ENCODE results near the gene FOXN3.
A peak's percentile ranks its signal among the peaks of the same experiment; 100 is the strongest.

FOXN3 gene

DNA sequence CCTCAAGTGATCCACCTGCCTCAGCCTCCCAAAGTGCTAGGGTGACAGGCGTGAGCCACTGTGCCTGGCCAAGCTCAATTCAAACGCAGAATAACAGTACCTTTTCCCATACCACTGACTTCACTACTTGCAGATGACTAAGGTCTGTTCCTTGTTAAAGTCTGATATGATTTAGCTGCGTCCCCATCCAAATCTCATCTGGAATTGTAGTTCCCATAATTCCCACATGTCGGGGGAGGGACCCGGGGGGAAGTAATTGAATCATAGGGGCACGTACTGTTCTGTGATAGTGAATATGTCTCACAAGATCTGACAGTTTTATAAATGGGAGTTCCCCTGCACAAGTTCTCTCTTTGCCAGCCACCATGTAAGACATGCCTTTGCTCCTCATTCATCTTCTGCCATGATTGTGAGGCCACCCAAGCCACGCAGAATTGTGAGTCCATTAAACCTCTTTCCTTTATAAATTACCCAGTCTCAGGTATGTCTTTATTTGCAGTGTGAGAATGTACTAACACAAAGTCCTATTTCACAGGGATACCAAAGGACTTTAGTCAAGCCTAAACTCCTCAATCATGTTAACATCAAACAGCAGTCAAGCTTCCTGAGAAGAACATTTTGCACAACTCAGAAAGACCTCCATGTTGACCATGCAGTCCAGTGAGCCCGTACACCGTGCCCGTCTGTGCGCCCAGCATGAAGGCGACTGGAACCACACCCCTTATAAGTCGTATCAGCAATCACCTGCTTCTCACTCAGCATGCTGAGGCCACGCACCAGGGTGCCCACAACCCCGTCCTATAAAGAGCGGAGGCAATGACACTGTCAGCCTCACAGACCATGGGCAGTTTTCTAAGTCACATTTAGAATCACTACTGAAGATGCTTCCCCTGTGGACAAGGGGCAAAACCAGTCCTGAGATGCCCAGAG is 36.9 kb downstream of the FOXN3 start:
- DNase-seq, result no peak

DNA sequence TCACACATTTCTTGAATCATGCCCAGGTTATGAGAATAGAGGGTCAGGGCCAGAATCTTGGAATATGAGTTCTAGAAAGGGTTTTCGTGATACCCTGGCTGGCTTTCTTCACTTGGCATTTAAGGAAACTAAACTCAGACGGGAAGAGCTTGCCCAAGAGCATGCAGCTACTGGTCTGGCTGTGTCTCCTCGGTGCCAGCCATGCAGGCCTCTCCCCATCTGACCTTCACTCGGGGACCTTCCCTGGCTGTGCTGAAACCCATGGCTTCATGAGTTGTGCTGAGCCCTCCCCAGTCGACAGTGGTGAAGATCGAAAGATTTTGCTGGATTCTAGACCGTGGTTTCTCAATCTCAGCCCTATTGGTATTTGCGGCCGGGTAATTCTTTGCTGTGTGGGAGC is 38.0 kb downstream of the FOXN3 start:
- no peak for DNase-seq

DNA sequence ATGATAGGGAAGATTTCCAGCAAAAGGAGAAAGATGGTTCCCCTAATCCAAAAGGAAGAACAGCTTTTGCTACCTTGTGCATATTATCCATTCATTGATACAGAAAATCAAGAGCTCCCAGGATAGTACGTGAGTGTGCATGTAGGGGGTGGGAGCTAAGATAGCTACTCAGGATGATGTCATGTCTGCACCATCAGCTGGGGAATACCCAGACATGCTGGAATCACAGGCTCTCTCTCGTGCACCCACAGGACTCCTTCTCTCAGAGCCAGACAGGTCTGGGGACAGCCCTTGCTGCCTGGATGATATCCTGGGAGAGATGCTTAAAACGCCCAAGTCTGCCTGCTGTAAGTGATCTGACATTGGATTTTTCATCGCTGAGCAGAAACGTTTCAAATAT is 38.9 kb downstream of the FOXN3 start:
- no peak for DNase-seq

DNA sequence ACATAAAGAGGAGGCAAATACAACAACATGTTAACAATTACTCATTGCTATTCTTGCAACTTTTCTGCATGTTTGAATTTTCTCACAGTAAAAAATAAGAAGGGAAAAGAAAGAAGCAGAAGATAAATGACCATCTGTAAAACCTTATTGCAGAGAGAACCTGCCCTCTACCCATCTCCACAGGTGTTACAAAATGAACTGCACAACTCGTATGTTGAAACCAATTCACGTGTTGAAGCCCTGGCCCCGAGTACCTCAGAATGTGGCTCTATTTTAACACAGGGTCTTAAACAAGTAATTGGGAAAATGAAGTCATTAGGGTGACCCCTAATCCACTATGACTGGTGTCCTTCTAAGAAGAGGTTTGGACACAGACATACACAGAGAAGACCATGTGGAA is 39.5 kb downstream of the FOXN3 start:
- DNase-seq, result no peak

DNA sequence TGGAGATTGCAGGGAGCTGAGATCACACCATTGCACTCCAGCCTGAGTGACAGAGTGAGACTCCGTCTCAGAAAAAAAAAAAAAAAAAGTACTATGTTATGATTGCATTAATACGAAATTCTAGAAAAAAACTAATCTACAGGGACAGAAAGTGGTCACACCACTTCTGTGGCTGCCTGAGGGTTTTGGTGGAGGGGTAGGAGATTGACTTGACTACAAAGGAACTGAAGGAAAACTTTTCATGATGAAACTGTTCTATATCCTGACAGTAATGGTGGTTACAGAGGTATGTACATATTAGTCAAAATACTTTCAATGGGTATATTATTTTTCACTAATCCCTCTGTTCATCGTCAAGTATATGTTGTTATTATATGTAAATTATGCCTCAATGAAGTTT is 42.1 kb downstream of the FOXN3 start:
- no peak for DNase-seq

DNA sequence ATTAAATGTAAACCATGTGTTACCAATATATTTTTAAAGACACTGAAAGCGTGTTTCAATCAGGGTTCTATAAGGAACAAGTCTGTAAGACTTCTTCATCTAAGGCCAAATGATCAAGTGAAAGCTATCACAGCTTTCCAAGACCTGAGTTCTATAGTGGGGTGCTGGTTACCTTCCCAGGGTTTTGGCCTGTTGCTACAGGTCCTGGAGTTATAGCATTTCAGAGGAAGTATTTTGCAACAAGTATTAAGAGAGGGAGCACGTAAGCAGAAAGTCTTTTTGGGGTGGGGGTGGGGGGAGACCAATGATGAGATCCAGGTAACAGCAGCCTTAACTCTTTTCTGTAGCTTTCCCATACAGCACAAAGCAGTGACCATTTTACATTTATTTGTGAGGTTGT is 43.8 kb downstream of the FOXN3 start:
- DNase-seq, result no peak

DNA sequence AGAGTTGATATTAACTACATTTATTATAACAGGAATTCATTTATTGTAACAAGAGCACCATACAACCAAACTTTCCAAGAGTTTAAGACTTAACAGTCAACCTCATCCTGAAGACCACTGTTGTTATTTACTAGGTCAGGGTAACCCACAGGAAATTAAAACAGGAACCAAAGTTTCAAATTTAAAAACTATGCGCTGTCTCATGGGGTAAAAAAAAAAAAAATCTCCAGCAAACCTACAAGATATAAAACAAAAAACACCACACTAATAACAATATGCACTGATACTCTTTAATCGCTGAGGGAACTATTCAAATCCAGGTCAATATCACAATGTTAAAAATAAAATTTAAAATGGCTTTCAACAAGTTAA is 44.5 kb downstream of the FOXN3 start:
- no peak for DNase-seq

DNA sequence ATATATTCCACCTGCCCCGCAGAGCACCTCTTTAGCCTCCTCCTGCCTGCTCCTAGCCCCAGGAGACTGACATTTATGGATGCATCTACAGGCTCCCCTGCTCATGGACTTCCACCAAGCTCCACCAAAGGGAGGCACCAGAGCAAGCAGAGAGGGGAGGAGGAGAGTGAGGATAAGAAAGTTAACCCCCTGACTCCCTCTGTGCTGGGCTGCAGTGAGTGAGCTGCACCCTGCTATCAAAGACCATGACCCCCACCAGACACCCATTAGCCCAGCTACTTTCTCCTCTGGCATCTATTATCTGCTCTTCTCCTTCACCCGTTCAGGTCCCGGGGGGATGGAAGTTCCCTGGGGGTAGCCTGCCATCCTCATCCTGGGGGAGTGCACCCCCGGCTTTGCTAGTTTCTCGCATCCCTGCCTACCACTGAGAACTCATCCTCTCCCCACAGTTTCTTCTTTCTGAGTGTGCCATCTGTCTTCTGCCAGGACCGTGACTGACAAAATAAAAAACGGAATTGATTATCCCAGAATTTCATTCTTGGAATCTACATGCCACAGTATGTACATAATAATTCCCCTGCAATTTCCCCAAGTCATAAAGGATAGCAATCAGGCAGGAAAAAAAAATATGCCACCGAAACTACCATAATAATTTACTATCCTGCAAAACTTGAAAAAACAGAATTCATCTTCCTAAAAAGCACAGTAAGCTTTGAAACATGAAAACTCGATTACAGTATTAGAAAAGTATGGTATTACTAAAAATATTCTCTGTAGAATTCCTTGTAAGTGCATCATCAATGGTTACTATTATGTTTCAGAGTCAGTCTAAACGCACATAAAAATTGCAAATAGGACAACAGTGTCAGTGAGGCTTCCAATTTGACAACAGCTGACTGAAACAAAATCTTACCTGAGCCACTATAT is 45.2 kb downstream of the FOXN3 start:
- DNase-seq, result no peak

DNA sequence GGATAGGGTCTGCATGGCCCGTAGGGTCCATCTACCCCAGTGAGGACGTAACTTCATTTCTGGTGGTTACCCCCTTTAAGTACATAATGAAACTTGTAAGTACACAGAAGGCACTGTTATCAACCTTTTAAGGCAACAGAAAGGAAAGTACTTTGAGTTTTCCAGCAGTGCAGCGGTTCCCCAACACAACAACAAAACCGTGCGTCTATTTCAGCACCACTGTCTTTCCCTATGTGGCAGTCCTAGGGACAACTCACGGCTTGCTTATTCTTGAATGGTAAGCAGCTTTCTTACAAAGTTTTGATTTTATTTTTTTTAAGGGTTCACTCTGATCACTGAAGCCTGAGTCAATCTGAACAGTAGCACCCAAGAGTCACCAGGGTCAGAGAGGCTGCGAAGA is 46.3 kb downstream of the FOXN3 start:
- DNase-seq, result no peak

DNA sequence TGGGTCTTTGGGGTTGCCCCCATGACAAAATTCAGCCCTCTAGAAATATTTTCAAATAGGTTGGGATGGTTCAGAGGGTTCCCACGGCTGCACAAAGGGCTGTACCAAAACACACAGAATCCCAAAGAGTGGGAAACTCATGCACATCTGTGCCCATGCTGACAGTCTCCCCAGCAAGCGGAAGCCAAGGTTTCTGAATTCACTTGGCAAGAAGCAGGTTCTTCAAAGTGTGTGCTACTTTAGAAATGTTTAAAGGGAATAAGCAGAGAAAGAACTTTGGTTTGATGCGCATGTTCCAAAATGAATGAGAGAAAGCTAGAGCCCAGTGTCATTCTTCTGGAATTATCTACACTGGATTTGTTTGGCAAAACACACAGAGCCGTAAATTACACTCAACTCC is 46.7 kb downstream of the FOXN3 start:
- no peak for DNase-seq

DNA sequence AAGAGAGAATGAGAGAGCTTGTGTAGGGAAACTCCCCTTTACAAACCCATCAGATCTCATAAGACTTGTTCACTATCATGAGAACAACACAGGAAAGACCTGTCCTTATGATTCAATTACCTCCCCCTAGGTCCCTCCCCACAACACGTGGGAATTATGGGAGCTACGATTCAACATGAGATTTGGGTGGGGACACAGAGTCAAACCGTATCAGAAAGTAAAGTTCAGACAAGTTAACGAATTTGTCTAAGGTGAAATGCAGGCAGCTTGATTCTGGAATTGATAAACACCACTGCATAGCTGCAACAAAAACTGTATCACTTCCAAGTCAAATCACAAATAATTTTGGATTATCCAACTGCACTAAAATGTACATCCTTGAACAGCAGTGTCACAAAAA is 47.4 kb downstream of the FOXN3 start:
- DNase-seq, result no peak

DNA sequence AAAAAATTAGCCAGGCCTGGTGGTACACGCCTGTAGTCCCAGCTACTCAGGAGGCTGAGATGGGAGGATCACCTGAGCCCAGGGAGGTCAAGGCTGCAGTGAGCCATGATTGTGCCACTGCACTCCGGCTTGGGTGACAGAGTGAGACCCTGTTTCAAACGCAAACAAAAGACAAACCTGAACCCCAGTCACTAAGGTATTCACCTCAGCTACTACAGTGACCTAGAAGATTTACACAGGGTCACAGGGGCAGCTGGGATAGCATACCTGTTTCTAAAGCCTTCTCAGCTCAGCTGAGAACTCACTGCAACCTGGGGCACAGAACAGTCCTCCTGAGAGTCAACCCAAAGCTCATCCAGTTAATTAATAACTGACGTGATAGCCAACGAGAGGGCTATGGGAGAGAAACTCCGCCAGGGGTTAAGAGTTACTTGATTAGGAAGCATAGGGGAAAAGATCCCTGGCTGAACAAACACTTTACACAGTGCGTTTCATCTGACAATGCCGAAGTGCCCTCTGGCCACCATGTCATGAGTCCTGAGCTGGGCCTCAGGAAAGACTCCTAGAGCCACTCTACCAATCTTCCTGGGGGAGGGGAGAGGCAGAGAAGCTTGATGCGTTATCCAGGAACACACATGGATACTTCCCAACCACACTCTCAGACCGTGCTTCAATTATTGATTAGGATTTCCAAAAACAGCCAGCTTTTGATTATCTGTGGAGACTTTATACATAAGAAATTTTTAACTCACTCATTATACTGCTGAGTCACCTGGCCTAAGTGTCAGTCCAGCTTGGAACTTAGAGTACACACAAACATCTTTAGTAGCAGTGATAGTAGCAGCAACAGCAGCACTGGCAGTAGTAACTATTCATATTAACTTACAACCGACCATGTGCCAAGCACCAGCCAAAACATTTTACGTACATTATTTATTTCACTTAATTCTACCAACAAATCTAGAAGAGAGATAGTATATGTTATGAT is 48.2 kb downstream of the FOXN3 start:
- no peak for DNase-seq

DNA sequence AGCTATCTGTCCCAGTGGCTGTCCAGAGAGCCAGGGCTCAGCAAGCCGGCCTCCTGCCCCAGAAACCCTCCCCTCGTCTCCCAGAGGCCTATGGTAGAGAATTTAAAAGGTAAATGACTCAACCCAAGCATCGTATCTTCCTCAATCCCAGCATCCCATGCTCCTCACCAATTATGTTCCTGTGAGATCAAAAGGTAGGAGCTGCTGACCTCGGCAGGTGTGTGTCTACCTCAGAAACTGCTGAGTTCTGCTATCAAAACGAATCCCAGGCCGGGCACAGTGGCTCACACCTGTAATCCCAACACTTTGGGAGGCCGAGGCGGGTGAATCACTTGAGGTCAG is 49.3 kb downstream of the FOXN3 start:
- no peak for DNase-seq

DNA sequence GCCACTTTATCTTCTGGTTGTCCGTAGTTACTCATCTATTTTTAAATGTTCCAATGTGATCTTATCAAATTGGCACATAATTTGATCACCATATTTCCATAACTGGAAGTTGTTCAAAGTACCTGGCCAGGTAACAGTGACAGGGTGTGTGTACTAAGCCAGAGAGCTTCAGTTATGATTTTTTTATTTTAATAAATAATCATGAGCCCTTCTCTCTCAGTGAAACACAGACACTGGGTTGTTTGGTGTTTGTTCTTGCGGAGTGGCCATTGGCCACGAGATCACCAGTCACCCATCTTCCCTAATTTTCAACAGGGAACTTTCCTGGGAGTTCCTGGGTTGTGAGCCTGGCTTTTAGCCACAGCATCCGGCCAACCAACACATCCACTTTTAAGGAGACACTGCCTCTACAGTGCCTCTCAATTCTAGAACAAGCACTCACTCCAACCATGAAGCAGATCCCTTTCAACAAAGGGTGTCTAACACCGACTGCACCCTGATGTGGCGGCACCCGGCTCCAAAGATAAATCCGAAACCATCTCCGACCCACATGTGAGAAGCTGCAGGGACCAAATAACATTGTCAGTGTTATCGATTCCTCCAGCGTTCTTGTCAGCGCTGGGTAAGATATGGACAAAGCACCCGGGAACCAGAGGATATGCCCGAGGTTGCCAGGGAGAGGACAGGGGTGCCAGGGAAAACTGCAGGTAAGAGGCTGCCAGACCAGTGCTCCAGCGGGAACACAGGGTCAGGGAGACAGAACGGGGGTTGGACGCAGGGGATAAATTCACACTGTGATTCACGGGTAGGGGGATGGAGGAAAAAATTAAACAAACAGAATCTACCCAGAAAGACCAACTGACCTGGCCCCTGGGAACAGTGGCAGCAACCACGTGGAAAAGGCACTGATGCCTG is 49.9 kb downstream of the FOXN3 start:
- no peak for DNase-seq

DNA sequence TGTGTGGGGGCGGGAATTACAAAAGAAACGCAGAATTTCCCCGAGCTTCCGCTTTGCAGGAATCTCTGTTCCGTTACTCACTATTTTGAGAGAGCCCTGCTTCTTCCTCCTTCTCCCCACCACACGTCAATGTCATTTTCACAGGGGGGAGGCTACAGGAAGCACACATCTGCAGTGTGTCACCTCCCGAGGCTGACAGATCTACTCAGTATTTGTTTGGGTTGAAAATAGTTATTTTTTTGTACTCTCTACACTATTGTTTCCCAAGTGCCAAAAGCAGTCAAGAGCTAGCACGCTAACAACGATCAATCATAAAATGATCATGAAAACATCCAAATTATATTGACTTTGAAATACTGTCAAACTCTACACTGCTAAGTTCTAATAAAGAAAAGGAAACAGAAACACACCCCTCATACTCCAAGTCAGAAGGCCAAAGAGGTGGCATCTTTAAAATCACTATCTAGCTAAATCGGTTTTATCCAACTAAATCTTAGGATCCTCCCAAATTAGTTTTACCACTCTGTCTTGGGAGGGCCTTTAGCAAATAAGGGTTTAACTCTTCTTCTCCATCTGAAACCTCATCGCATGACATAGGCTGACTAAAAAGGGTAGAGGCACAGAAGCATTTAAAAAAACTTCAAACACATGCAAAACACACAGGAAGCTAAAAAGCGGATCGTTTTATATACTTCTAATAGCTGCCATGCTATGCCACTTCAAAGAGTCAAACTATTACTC is 51.8 kb downstream of the FOXN3 start:
- DNase-seq, result peak; percentile 31

DNA sequence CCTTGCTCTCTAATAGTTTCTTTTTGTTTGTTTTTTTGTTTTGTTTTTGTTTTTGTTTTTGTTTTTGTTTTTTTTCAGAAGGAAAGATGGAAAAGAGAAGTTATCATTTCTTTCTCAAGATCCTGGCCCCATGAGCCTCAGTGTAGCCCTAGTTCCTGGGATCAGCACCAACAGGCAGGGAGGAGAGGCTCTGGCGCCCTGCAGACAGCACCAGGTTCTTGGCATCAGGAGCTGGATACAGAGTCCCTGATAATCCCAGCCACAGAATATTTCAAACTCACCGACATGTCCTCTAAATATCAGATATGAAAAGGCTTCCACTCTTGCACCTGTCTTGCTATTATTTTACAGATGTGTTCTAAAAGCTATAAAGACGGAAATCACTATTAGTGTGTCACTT is 52.7 kb downstream of the FOXN3 start:
- DNase-seq, result no peak

DNA sequence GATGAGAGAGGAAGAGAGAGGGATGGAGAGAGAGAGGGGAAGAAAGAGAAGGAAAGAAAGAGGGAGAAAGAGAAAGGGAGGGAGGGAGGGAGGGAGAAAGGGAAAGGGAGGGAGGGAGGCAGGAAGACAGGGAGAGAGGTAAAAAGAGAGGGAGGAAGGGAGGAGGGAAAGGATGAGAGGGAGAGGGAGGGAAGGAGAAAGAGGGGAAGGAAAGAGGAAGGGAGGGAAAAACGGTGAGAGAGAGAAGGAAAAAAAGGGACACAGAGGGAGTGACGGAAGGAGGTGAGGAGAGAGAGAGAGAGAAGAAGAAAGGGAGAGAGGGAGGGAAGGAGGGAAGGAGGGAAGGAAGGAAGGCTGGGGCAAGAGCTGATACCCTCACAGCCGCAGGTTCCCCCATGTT is 56.8 kb downstream of the FOXN3 start:
- no peak for DNase-seq

DNA sequence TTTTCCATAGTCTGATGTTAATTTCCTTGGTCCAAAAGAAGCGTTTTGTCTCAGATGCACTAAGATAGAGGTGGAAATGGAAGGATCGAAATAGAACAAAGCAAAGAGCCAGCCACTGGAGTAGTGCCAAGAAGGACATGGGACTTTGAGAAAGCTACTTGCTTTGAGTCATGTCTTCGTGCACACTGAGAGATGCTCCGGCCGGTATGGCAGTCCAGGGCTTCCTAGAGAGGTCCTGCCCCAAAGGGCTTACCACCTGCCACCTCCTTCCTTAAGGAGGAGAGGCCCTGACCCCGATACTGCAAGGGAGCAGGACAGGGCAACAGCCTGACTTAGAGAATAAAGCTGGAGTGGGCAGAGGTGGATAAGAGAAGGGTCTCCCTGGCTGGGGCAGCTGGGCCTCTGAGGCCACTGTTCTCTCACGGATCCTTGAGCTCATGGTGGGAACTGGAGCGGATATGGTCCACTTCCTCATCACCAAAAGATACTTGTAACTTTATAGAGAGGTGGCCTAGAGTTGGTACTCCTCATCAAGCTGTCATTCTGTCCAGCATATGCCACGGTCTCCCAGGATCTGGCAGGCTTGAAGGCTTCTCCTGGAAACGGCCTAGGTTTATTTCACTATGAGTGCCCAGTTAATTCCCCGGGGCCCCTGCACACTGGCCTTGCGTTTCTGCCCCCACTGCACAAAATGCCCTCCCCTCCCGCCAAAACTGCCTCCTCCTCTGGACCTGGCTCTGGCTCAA is 57.4 kb downstream of the FOXN3 start:
- no peak for DNase-seq

DNA sequence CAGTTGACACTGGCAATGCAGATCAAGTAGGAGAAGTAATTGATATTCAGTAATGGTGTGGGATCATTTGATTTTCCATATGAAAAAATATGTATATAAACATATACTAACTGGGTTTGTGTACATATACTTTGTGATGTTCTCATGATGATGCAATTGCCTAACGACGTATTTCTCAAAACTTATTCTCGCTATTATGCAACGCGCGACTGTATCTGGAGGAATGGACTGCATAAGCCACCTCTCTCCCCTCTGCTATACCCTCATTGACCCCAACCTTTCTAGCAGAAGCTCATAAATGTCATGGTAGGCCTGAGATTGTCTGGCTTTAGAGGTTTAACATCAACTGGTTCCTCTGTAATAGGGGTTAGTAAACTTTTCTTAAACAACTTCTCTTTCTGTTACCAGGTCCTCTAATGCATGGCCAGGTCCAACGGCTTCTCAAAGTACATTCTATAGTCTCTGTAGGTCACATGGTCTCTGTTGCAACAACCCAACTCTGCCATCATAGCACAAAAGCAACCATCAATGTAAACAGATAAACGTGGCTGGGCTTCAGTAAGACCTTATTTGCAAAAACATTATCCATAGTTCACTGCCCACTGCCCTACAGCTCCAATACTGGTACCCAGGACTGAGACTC is 59.3 kb downstream of the FOXN3 start:
- no peak for DNase-seq

DNA sequence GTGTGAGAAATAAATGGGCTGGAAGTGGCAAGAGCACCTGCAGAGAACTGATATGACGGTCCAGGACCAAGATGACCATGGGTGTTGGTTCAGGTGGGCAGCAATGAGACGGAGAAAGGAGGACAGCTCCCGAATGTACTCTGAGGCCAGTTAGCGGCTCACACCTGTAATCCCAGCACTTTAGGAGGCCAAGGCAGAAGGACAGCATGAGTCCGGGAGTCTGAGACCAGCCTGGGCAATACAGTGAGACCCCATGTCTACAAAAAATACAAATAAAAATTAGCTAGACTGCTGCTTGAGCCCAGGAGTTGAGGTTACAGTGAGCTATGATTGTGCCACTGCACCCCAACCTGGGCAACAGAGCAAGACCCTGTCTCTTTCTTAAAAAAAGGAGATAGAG is 60.1 kb downstream of the FOXN3 start:
- DNase-seq, result no peak
